22Rv1 (cell line): Measurements from ENCODE around the gene KBTBD12.
"Not testable (repeated sequence)": the region's sequence is repeated elsewhere in the genome, so short reads cannot be mapped to it uniquely, and the experiment has no call there.

Source experiments
- H3K27ac ChIP-seq: fragments of 450-650 bp; 2 replicates; pipeline ENCODE4 v1.5.1; 2017
- ZFX ChIP-seq: fragments of 450-650 bp; IDR thresholded peaks from 2 replicates; pipeline ENCODE4 v1.6.1; 2017; ENCODE audit warnings: antibody characterized with exemption, borderline replicate concordance
- TF ChIP-seq, protein P1 (sequence below): fragments of 450-650 bp; IDR thresholded peaks from 2 replicates; pipeline ENCODE4 v1.5.1; 2017; ENCODE audit warnings: mild to moderate bottlenecking

The KBTBD12 gene

DNA sequence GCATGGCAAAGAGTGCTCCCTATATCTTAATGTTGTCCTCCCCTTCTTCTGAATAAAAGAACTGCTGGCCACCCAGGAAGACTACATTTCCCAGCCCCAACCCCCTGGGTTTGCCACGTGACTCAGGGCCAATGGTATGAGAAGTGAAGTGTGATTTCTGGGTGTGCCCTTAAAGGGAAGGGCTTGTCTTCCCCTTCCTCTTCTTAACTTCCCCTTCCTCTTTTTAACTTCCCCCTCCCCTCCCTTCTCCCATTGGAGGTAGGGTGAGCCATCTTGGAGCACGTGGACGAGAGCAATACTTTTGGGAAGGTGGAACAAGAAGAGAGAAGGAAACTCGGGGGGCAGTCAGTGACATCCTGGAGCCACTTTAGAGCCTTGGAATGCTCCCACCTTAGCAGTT lies 6.8 kb upstream of the KBTBD12 start:
- no peak overlapping the region for H3K27ac ChIP-seq
- TF ChIP-seq, protein P1, sequence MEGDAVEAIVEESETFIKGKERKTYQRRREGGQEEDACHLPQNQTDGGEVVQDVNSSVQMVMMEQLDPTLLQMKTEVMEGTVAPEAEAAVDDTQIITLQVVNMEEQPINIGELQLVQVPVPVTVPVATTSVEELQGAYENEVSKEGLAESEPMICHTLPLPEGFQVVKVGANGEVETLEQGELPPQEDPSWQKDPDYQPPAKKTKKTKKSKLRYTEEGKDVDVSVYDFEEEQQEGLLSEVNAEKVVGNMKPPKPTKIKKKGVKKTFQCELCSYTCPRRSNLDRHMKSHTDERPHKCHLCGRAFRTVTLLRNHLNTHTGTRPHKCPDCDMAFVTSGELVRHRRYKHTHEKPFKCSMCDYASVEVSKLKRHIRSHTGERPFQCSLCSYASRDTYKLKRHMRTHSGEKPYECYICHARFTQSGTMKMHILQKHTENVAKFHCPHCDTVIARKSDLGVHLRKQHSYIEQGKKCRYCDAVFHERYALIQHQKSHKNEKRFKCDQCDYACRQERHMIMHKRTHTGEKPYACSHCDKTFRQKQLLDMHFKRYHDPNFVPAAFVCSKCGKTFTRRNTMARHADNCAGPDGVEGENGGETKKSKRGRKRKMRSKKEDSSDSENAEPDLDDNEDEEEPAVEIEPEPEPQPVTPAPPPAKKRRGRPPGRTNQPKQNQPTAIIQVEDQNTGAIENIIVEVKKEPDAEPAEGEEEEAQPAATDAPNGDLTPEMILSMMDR = no peak

GRCh38 chr3:127908951-127909350 lies 6.1 kb upstream of the KBTBD12 start:
- no peak for TF ChIP-seq ZFX
- TF ChIP-seq, protein P1 = no peak
- H3K27ac ChIP-seq = no peak overlapping the region

DNA sequence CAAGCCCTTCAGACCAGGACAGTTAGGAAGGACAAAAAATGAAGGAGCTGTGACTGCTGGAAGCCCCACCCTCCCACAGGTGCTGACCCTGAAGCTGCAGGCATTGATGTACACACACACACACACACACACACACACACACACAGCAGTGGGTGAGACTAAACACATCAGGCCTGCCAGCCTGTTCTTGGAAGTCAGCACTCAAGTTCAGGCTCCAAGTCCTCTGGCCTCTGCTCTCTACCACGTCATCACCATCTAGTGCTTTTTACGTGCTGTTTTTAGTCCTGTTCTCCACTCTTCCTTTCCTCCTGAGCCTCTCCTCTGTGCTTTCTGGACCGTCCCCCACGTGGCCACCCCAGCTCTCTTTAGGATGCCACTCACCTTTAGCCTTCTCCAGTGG lies 5.4 kb upstream of the KBTBD12 start:
- H3K27ac ChIP-seq = no peak overlapping the region
- TF ChIP-seq ZFX = no peak
- TF ChIP-seq, protein P1 = no peak

DNA sequence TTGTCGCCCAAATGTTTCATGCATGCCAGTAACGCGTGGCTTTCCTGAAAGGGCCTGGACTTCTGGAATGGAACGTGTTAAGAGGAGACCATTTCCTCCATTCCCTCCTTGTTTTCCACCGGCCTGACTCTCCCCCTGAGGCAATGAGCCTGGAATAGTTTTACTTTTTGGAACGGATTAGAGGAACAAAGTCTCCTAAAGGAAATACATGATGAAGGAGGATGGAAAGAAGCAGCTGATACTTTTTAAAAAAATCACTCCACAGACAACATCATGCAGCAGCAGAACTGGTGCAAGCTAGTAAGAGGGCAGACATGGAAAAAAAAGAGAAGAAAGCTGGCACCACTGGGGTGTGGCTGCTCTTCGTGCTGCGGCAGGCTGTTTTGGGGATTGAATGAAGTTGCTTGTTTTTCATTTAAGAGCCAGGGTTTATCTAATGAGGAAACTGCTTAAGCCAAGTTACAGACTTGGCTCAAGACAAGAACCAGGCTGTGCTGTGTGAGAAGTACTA lies 3.6 kb upstream of the KBTBD12 start:
- TF ChIP-seq, protein P1 = no peak
- TF ChIP-seq ZFX = no peak
- H3K27ac ChIP-seq = no peak overlapping the region

GRCh38 chr3:127913841-127914240 lies 1.2 kb upstream of the KBTBD12 start:
- H3K27ac ChIP-seq = not testable (repeated sequence)

- no peak overlapping the region for H3K27ac ChIP-seq
- no peak for TF ChIP-seq ZFX
- TF ChIP-seq, protein P1 = no peak
Observed at GRCh38 chr3:127914584-127914983, 448 bp upstream of the KBTBD12 start.

- H3K27ac ChIP-seq = no peak overlapping the region
Observed at GRCh38 chr3:127915937-127916493, 983 bp downstream of the KBTBD12 start.

More at GRCh38 chr3:127915937-127916493, 983 bp downstream of the KBTBD12 start:
- TF ChIP-seq ZFX = no peak
- TF ChIP-seq, protein P1 = no peak
